Measurements from ENCODE around the gene DHRS13. TPM values are rescaled to one million over a fixed set of nuclear protein-coding genes. Genes with fewer than 3 reads are reported as not detected.

The DHRS13 gene
- total RNA-seq, 1 donor from 2014 or later: 3.1 TPM

DNA sequence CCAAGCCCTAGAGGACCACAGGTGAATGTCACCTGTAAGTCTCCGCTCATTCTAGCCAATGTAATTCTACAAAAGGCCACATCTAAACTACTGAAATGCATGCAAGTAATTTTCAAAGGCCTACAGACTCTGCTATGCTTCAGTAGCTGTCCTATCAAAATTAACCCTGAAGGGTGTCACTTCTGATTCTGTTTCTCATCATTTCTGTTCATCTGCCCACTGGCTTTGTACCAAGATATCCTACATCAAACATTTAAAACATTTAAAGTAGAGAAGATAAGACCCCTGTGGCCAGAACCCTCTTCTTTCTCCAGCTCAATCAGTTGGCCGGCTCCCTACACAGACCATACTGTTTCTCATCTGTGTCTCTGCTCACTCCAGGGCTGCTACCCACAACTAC, 26.9 kb upstream of the DHRS13 start:
- TF ChIP-seq CTCF (IDR thresholded peaks at IDR 0.05; ENCODE audit: borderline replicate concordance): no peak
- H3K36me3 ChIP-seq: peaks cover 21% of the 10 kb centered on the region
- intact Hi-C loops (cut with micrococcal nuclease): no loop called here

GRCh38 chr17:28928061-28928460, 25.2 kb upstream of the DHRS13 start:
- no peak for DNase-seq
- intact Hi-C loops (cut with micrococcal nuclease): no loop called here
- Histone ChIP-seq H3K27me3 (ENCODE audit: low read depth) (no peaks in the 10 kb centered on the region), H3K36me3 (peaks cover 37% of the 10 kb centered on the region), H3K4me3 (no peak overlapping the region), H3K9me3 (replicated peaks) (peaks cover 6% of the 10 kb centered on the region), H3K4me1 (peaks cover 38% of the 10 kb centered on the region), H3K27ac (replicated peaks) (no peak overlapping the region)
- no peak for TF ChIP-seq CTCF (IDR thresholded peaks at IDR 0.05; ENCODE audit: borderline replicate concordance)

More for the DNA sequence above, 26.9 kb upstream of the DHRS13 start:
- Histone ChIP-seq H3K27ac (replicated peaks) (no peak overlapping the region), H3K27me3 (ENCODE audit: low read depth) (no peaks in the 10 kb centered on the region), H3K4me1 (peaks cover 40% of the 10 kb centered on the region), H3K4me3 (no peak overlapping the region), H3K9me3 (replicated peaks) (peaks cover 6% of the 10 kb centered on the region)
- no peak for DNase-seq

DNA sequence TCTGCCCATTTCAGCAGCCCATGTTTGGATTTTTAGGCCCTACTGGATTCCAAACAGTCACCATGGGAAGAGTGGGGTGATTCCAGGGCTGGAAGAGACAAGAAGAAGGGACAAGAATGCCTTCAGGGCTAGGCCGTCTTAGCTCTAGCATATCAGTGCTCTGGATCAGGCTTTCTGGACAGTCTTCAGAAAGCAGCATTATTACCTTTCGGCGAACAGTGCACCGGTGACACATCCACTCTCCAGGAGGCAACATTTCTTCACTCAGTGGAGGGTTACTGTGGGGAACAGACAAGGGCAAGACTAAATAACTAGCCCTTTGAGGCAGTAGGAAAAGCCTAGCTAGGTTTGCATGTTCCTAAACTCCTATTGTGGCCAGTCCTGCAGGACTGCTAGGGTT, 23.9 kb upstream of the DHRS13 start:
- Histone ChIP-seq H3K27me3 (ENCODE audit: low read depth) (no peaks in the 10 kb centered on the region), H3K4me3 (no peak overlapping the region), H3K27ac (replicated peaks) (peak overlapping the region; percentile 5), H3K9me3 (replicated peaks) (peaks cover 6% of the 10 kb centered on the region), H3K4me1 (peaks cover 38% of the 10 kb centered on the region), H3K36me3 (peaks cover 44% of the 10 kb centered on the region)
- DNase-seq: no peak
- no peak for TF ChIP-seq CTCF (IDR thresholded peaks at IDR 0.05; ENCODE audit: borderline replicate concordance)
- intact Hi-C loops (cut with micrococcal nuclease): no loop called here

DNA sequence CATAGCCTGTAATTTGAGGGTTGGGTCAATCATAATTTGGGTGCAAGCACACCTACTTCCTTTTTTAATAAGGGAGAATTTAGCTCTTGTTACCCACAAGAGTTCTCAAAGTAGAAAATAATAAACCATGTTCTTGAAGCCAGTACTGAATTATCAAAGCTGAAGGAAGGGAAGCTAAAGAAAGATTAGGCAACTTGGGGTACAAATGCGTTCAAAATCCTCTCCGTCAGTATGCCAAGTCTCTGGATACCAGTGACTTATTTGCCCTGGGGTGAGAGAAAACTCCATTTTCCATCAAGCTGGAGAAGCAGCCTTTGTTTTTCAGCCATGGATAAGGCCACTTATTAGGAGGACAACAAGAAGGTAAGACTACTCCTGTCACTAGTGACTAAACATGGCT, 23.5 kb upstream of the DHRS13 start:
- H3K9me3 ChIP-seq (replicated peaks): peaks cover 6% of the 10 kb centered on the region
- no peak for DNase-seq
- peak overlapping the region; percentile 5 for H3K27ac ChIP-seq (replicated peaks)
- H3K4me3 ChIP-seq: no peak overlapping the region
- intact Hi-C loops (cut with micrococcal nuclease): no loop called here
- TF ChIP-seq CTCF (IDR thresholded peaks at IDR 0.05; ENCODE audit: borderline replicate concordance): no peak
- H3K27me3 ChIP-seq (ENCODE audit: low read depth): no peaks in the 10 kb centered on the region
- peaks cover 48% of the 10 kb centered on the region for H3K36me3 ChIP-seq
- peaks cover 38% of the 10 kb centered on the region for H3K4me1 ChIP-seq

- Histone ChIP-seq H3K4me1 (peaks cover 35% of the 10 kb centered on the region), H3K27ac (replicated peaks) (peak overlapping the region; percentile 5), H3K27me3 (ENCODE audit: low read depth) (no peaks in the 10 kb centered on the region), H3K9me3 (replicated peaks) (peaks cover 6% of the 10 kb centered on the region), H3K4me3 (no peak overlapping the region), H3K36me3 (peaks cover 52% of the 10 kb centered on the region)
- DNase-seq: no peak
- intact Hi-C loops (cut with micrococcal nuclease): no loop called here
- TF ChIP-seq CTCF (IDR thresholded peaks at IDR 0.05; ENCODE audit: borderline replicate concordance): no peak
Observed at GRCh38 chr17:28925912-28926365, 23.1 kb upstream of the DHRS13 start.

Data from left ventricle myocardium inferior (tissue), 1 donor.